T-cell (primary cell): ENCODE results near the gene FOLH1. TPM values are rescaled to one million over a fixed set of nuclear protein-coding genes. Genes with fewer than 3 reads are reported as not detected.
"Not testable (repeated sequence)": the region's sequence is repeated elsewhere in the genome, so short reads cannot be mapped to it uniquely, and the experiment has no call there.

ENCODE experiments used
- ATAC-seq, 4 experiments: fragments of 200-7000 bp in 3 of 4; fragments of 150-1000 bp in 1 of 4; cut with Tn5 transposase; replicated peaks in 1 of 4; 1 replicate in 3 of 4; 2 replicates in 1 of 4; pipeline ENCODE4 v1.10.0; 2021; ENCODE audit warnings: moderate library complexity in 3 of 4, mild to moderate bottlenecking in 2 of 4, moderate number of reproducible peaks in 1 of 4
- CTCF ChIA-PET, 2 donors: fragments of 300-600 bp; sonication (Branson Sonifier 250); formaldehyde crosslinking; loops; one replicate each; lab custom pipeline; 2022; ENCODE audit warnings: antibody characterized with exemption in 2 of 2; lab: Charles Lee
- POLR2A ChIA-PET, 2 donors: fragments of 300-600 bp; sonication (Branson Sonifier 250); formaldehyde crosslinking; loops; one replicate each; lab custom pipeline; 2022; ENCODE audit warnings: antibody characterized with exemption in 2 of 2; lab: Charles Lee
- DNase-seq, 35 experiments: peaks; one replicate each; pipeline versions ENCODE4 v3.0.0 to v3.0.0-alpha.2; 2013 to 2023
- H3K27ac ChIP-seq: one replicate; pipeline ENCODE4 v1.5.1; 2013; ENCODE audit warnings: low read length
- H3K27me3 ChIP-seq, 2 experiments: replicated peaks in 1 of 2; 1 replicate in 1 of 2; 2 replicates in 1 of 2; pipeline versions ENCODE4 v1.6.1 to v1.7.0; 2013; ENCODE audit warnings: low read length in 1 of 2, mixed read lengths in 1 of 2; ENCODE audit not compliant: control insufficient read depth in 2 of 2, insufficient read depth in 2 of 2; ENCODE audit errors: extremely low read depth in 1 of 2
- H3K36me3 ChIP-seq, 2 donors: 1 replicate in 1 of 2; 2 replicates in 1 of 2; pipeline versions ENCODE4 v1.6.1 to v1.7.0; 2013; ENCODE audit warnings: low read length in 1 of 2; ENCODE audit not compliant: control insufficient read depth in 2 of 2, insufficient read depth in 1 of 2; ENCODE audit errors: extremely low read depth in 1 of 2
- H3K4me1 ChIP-seq, 2 experiments: 1 replicate in 1 of 2; 2 replicates in 1 of 2; pipeline versions ENCODE4 v1.6.1 to v1.7.0; 2013; ENCODE audit warnings: low read length in 2 of 2, mixed read lengths in 1 of 2; ENCODE audit not compliant: insufficient read depth in 2 of 2, control insufficient read depth in 1 of 2; ENCODE audit errors: extremely low read depth in 1 of 2
- H3K4me3 ChIP-seq, 2 donors: 1 replicate in 1 of 2; 2 replicates in 1 of 2; pipeline versions ENCODE4 v1.5.1 to v1.7.0; 2013; ENCODE audit warnings: mild to moderate bottlenecking in 2 of 2, low read length in 1 of 2, moderate library complexity in 1 of 2; ENCODE audit not compliant: control insufficient read depth in 1 of 2; ENCODE audit errors: extremely low read depth in 1 of 2
- H3K9me3 ChIP-seq: 2 replicates; pipeline ENCODE4 v1.7.0; 2013
- H3K27ac Mint-ChIP-seq, 2 donors: one replicate each; pipeline ENCODE4 v1.8.0; 2020 to 2021; ENCODE audit warnings: mild to moderate bottlenecking in 2 of 2, mixed read lengths in 2 of 2
- H3K27me3 Mint-ChIP-seq, 2 donors: one replicate each; pipeline ENCODE4 v1.8.0; 2021 to 2022; ENCODE audit warnings: mixed read lengths in 2 of 2
- H3K36me3 Mint-ChIP-seq: one replicate; pipeline ENCODE4 v1.8.0; 2021; ENCODE audit warnings: mixed read lengths
- H3K4me1 Mint-ChIP-seq, 3 donors: one replicate each; pipeline ENCODE4 v1.8.0; 2020 to 2022; ENCODE audit warnings: mixed read lengths in 3 of 3, mild to moderate bottlenecking in 1 of 3
- H3K4me3 Mint-ChIP-seq, 3 donors: one replicate each; pipeline ENCODE4 v1.8.0; 2020 to 2022; ENCODE audit warnings: mild to moderate bottlenecking in 3 of 3, mixed read lengths in 3 of 3, moderate library complexity in 3 of 3
- H3K9me3 Mint-ChIP-seq, 3 donors: one replicate each; pipeline ENCODE4 v1.8.0; 2020 to 2022; ENCODE audit warnings: mixed read lengths in 3 of 3
- whole genome bisulfite sequencing: methylation state at CpG from one replicate; pipeline ENCODE4 v1.1.5; 2013; ENCODE audit warnings: missing lambda C conversion rate; ENCODE audit not compliant: insufficient coverage; 5-methylcytosine and 5-hydroxymethylcytosine counted together
- total RNA-seq, 35 experiments: library from RNA in 6 of 35; stranded (reverse) in 6 of 35; fragments of 120-200 nt in 1 of 35; gene quantifications; one replicate each; pipeline versions ENCODE4 v1.2.1 to v1.2.4 and lab custom pipeline; 2013 to 2026

The FOLH1 gene
- total RNA-seq, 5 donors from 2014 or later (not counting 1 experiment from before 2014, with no cell fraction given): not detected

- peaks cover 5 to 13% (median 10%) of the 10 kb centered on the region in 3 donors for H3K9me3 Mint-ChIP-seq
- H3K4me1 Mint-ChIP-seq, ATAC-seq, H3K4me3 Mint-ChIP-seq, H3K27ac Mint-ChIP-seq, H3K27ac ChIP-seq, H3K27me3 Mint-ChIP-seq, H3K36me3 Mint-ChIP-seq, H3K27me3 ChIP-seq, DNase-seq, H3K4me3 ChIP-seq, CTCF ChIA-PET, H3K9me3 ChIP-seq, H3K4me1 ChIP-seq, H3K36me3 ChIP-seq: not testable (repeated sequence)
- 83% methylated on average over 1 of the region's 5 CpGs for WGBS
- POLR2A ChIA-PET: interaction anchor here in 1 of 2 donors (0.6 kb wide), 1 partner anchor 124 kb away, joined by 3 read pairs; no protein-coding TSS in a partner anchor
Observed at GRCh38 chr11:49233019-49233418, 24.6 kb upstream of the FOLH1 start.

GRCh38 chr11:49231725-49232124, 23.3 kb upstream of the FOLH1 start:
- H3K4me3 Mint-ChIP-seq, ATAC-seq, H3K36me3 ChIP-seq, H3K27ac ChIP-seq, H3K4me1 ChIP-seq, H3K27ac Mint-ChIP-seq, H3K27me3 ChIP-seq, POLR2A ChIA-PET, H3K27me3 Mint-ChIP-seq, CTCF ChIA-PET, H3K9me3 ChIP-seq, H3K36me3 Mint-ChIP-seq, H3K4me3 ChIP-seq, DNase-seq, H3K4me1 Mint-ChIP-seq: not testable (repeated sequence)
- WGBS: no CpG with 5 or more reads among the region's 3 CpGs
- peaks cover 5 to 11% (median 7%) of the 10 kb centered on the region in 3 donors for H3K9me3 Mint-ChIP-seq

- WGBS: 83% methylated on average over 1 of the region's 1 CpG
- H3K4me3 ChIP-seq, POLR2A ChIA-PET, H3K4me1 Mint-ChIP-seq, DNase-seq, H3K27ac Mint-ChIP-seq, ATAC-seq, H3K36me3 ChIP-seq, H3K9me3 ChIP-seq, H3K27me3 ChIP-seq, H3K27me3 Mint-ChIP-seq, CTCF ChIA-PET, H3K4me1 ChIP-seq, H3K4me3 Mint-ChIP-seq, H3K36me3 Mint-ChIP-seq, H3K27ac ChIP-seq: not testable (repeated sequence)
- H3K9me3 Mint-ChIP-seq: peaks cover 5 to 12% (median 7%) of the 10 kb centered on the region in 3 donors
Observed at GRCh38 chr11:49230534-49230933, 22.1 kb upstream of the FOLH1 start.

GRCh38 chr11:49230001-49230400, 21.6 kb upstream of the FOLH1 start:
- POLR2A ChIA-PET, H3K27ac Mint-ChIP-seq, H3K36me3 Mint-ChIP-seq, H3K9me3 ChIP-seq, H3K4me3 ChIP-seq, H3K27me3 ChIP-seq, H3K36me3 ChIP-seq, H3K4me3 Mint-ChIP-seq, DNase-seq, ATAC-seq, H3K27me3 Mint-ChIP-seq, H3K4me1 Mint-ChIP-seq, H3K4me1 ChIP-seq, CTCF ChIA-PET, H3K27ac ChIP-seq: not testable (repeated sequence)
- WGBS: no CpG with 5 or more reads among the region's 3 CpGs
- peaks cover 5 to 12% (median 7%) of the 10 kb centered on the region in 3 donors for H3K9me3 Mint-ChIP-seq

- H3K4me1 Mint-ChIP-seq, DNase-seq, ATAC-seq, H3K4me3 ChIP-seq, H3K27ac Mint-ChIP-seq, H3K27ac ChIP-seq, H3K4me1 ChIP-seq, H3K9me3 ChIP-seq, H3K36me3 ChIP-seq, POLR2A ChIA-PET, H3K27me3 ChIP-seq, H3K27me3 Mint-ChIP-seq, CTCF ChIA-PET, H3K36me3 Mint-ChIP-seq, H3K4me3 Mint-ChIP-seq: not testable (repeated sequence)
- no CpG with 5 or more reads among the region's 2 CpGs for WGBS
- peaks cover 5 to 12% (median 7%) of the 10 kb centered on the region in 3 donors for H3K9me3 Mint-ChIP-seq
Observed at GRCh38 chr11:49229136-49229535, 20.7 kb upstream of the FOLH1 start.

- H3K9me3 Mint-ChIP-seq, DNase-seq, H3K9me3 ChIP-seq, H3K4me1 Mint-ChIP-seq, H3K4me3 ChIP-seq, H3K27me3 Mint-ChIP-seq, H3K36me3 ChIP-seq, H3K4me3 Mint-ChIP-seq, H3K27ac Mint-ChIP-seq, H3K4me1 ChIP-seq, H3K36me3 Mint-ChIP-seq, CTCF ChIA-PET, H3K27me3 ChIP-seq, ATAC-seq, H3K27ac ChIP-seq, POLR2A ChIA-PET: not testable (repeated sequence)
- 100% methylated on average over 3 of the region's 8 CpGs for WGBS
Observed at GRCh38 chr11:49225255-49225785, 16.9 kb upstream of the FOLH1 start.

GRCh38 chr11:49221112-49221511, 12.7 kb upstream of the FOLH1 start:
- Mint-ChIP-seq H3K27ac (no peak overlapping the region), H3K27me3 (peaks cover 0 to 1% of the 10 kb centered on the region in 2 donors), H3K4me3 (no peak overlapping the region), H3K9me3 (peaks cover 0 to 1% (median 0%) of the 10 kb centered on the region in 3 donors), H3K4me1 (no peaks in the 10 kb centered on the region), H3K36me3 (no peaks in the 10 kb centered on the region)
- Histone ChIP-seq H3K4me1 (no peaks in the 10 kb centered on the region), H3K4me3 (no peak overlapping the region), H3K27me3 (no peaks in the 10 kb centered on the region), H3K27ac (no peak overlapping the region), H3K36me3 (no peaks in the 10 kb centered on the region), H3K9me3 (no peaks in the 10 kb centered on the region)
- no CpG with 5 or more reads among the region's 5 CpGs for WGBS
- ATAC-seq (no peak), DNase-seq (no peak)
- ChIA-PET POLR2A (no interaction called here), CTCF (no interaction called here)
